H1 (cell line): ENCODE measurements around the gene CBARP. TPM values are rescaled to one million over a fixed set of nuclear protein-coding genes. Genes with fewer than 3 reads are reported as not detected.

Experiments
- CTCF ChIA-PET: fragments of 300-600 bp; sonication (Branson Sonifier 250); formaldehyde crosslinking; loops from one replicate; lab custom pipeline; 2021; ENCODE audit not compliant: partially characterized antibody; lab: Charles Lee
- POLR2A ChIA-PET: fragments of 300-600 bp; sonication (Branson Sonifier 250); formaldehyde crosslinking; loops from one replicate; lab custom pipeline; 2021; ENCODE audit warnings: inconsistent platforms; ENCODE audit not compliant: partially characterized antibody; lab: Charles Lee
- DNase-seq, 2 experiments: peaks; one replicate each; pipeline versions ENCODE4 v3.0.0 to v3.0.0-alpha.2; 2010 to 2022; ENCODE audit warnings: low spot score in 2 of 2, low read depth in 1 of 2, mixed read lengths in 1 of 2
- FAIRE-seq: peaks from 2 replicates; lab custom pipeline; 2011; peaks lifted over from hg19 to GRCh38; lab: Jason Lieb, UNC
- H2AFZ ChIP-seq: 2 replicates; pipeline ENCODE4 v1.8.1; 2012; ENCODE audit warnings: low read length, inconsistent platforms
- H2AK5ac ChIP-seq: 2 replicates; pipeline ENCODE4 v1.6.1; 2013; ENCODE audit warnings: low read depth, low read length
- H2BK120ac ChIP-seq: replicated peaks from 2 replicates; pipeline ENCODE3; 2013; ENCODE audit warnings: low read depth, low read length, inconsistent platforms
- H2BK12ac ChIP-seq: 2 replicates; pipeline ENCODE4 v1.6.1; 2013; ENCODE audit warnings: low read depth, low read length
- H2BK15ac ChIP-seq: 2 replicates; pipeline ENCODE4 v1.6.1; 2013; ENCODE audit warnings: low read length
- H2BK20ac ChIP-seq: 2 replicates; pipeline ENCODE4 v1.6.1; 2013; ENCODE audit warnings: low read length
- H2BK5ac ChIP-seq: 2 replicates; pipeline ENCODE4 v1.6.1; 2013; ENCODE audit warnings: low read depth, low read length
- H3K14ac ChIP-seq: 2 replicates; pipeline ENCODE4 v1.6.1; 2013; ENCODE audit warnings: inconsistent platforms; ENCODE audit not compliant: insufficient read length
- H3K18ac ChIP-seq: 2 replicates; pipeline ENCODE4 v1.6.1; 2013; ENCODE audit warnings: low read length; ENCODE audit errors: extremely low read depth
- H3K23ac ChIP-seq: 2 replicates; pipeline ENCODE4 v1.6.1; 2013; ENCODE audit warnings: inconsistent platforms; ENCODE audit not compliant: insufficient read length
- H3K23me2 ChIP-seq: 2 replicates; pipeline ENCODE4 v1.6.1; 2013; ENCODE audit warnings: low read depth, low read length
- H3K27ac ChIP-seq: 2 replicates; pipeline ENCODE4 v1.6.1; 2011; ENCODE audit warnings: low read depth, low read length, inconsistent platforms
- H3K27me3 ChIP-seq, 4 experiments: replicated peaks in 1 of 4; 1 replicate in 1 of 4; 2 replicates in 3 of 4; pipeline versions ENCODE4 v1.6.1 to v1.8.1; 2011 to 2013; ENCODE audit warnings: low read length in 3 of 4, mild to moderate bottlenecking in 3 of 4, inconsistent platforms in 2 of 4, mixed read lengths in 2 of 4, moderate library complexity in 1 of 4; ENCODE audit not compliant: control insufficient read depth in 3 of 4, insufficient read depth in 3 of 4; ENCODE audit errors: extremely low read depth in 1 of 4
- H3K36me3 ChIP-seq, 4 experiments: 2 replicates each; pipeline versions ENCODE4 v1.6.1 to v1.8.1; 2011 to 2013; ENCODE audit warnings: mild to moderate bottlenecking in 4 of 4, low read length in 3 of 4, moderate library complexity in 2 of 4, control low read depth in 1 of 4, inconsistent platforms in 1 of 4; ENCODE audit not compliant: insufficient read depth in 4 of 4, control insufficient read depth in 2 of 4
- H3K4ac ChIP-seq: replicated peaks from 2 replicates; pipeline ENCODE3; 2013; ENCODE audit warnings: low read length, low read depth, mixed read lengths, inconsistent platforms; ENCODE audit not compliant: insufficient read length
- H3K4me1 ChIP-seq, 4 experiments: replicated peaks in 1 of 4; 1 replicate in 1 of 4; 2 replicates in 3 of 4; pipeline versions ENCODE4 v1.6.1 to v1.8.1; 2011 to 2013; ENCODE audit warnings: low read length in 3 of 4, inconsistent platforms in 2 of 4, mixed read lengths in 1 of 4; ENCODE audit not compliant: insufficient read depth in 4 of 4, control insufficient read depth in 3 of 4
- H3K4me2 ChIP-seq, 2 experiments: 2 replicates each; pipeline versions ENCODE4 v1.6.1 to v1.8.1; 2011 to 2013; ENCODE audit warnings: low read depth in 2 of 2, low read length in 2 of 2, control low read depth in 1 of 2, inconsistent platforms in 1 of 2, mild to moderate bottlenecking in 1 of 2; ENCODE audit not compliant: insufficient read depth in 1 of 2
- H3K4me3 ChIP-seq, 4 experiments: fragments of 200-600, 300-600 bp in 1 of 4; sonication (generic), shearing (Covaris generic), sonication (Bioruptor Twin) in 1 of 4; 2 replicates each; pipeline versions ENCODE4 v1.5.1 to v1.8.1; 2011 to 2016; ENCODE audit warnings: low read length in 4 of 4, low read depth in 3 of 4, control low read depth in 2 of 4, inconsistent platforms in 2 of 4, mild to moderate bottlenecking in 2 of 4, mixed read lengths in 1 of 4, moderate library complexity in 1 of 4; ENCODE audit not compliant: insufficient read depth in 2 of 4; ENCODE audit errors: extremely low read depth in 1 of 4
- H3K56ac ChIP-seq: replicated peaks from 2 replicates; pipeline ENCODE3; 2013; ENCODE audit warnings: low read depth, mild to moderate bottlenecking, mixed read lengths, low read length, inconsistent platforms; ENCODE audit not compliant: insufficient read length
- H3K79me1 ChIP-seq: 2 replicates; pipeline ENCODE4 v1.6.1; 2013; ENCODE audit warnings: low read depth, low read length, control low read depth
- H3K79me2 ChIP-seq, 2 experiments: 2 replicates each; pipeline versions ENCODE4 v1.6.1 to v1.8.1; 2012 to 2013; ENCODE audit warnings: low read length in 2 of 2, mild to moderate bottlenecking in 2 of 2, inconsistent platforms in 1 of 2; ENCODE audit not compliant: insufficient read depth in 2 of 2, control insufficient read depth in 1 of 2
- H3K9ac ChIP-seq, 4 experiments: replicated peaks in 1 of 4; 1 replicate in 1 of 4; 2 replicates in 3 of 4; pipeline versions ENCODE4 v1.6.1 to v1.8.1; 2011 to 2013; ENCODE audit warnings: low read depth in 3 of 4, low read length in 3 of 4, control low read depth in 2 of 4, mild to moderate bottlenecking in 2 of 4, moderate library complexity in 2 of 4, inconsistent platforms in 1 of 4; ENCODE audit errors: extremely low read depth in 1 of 4
- H3K9me3 ChIP-seq, 2 experiments: 2 replicates each; pipeline versions ENCODE4 v1.6.1 to v1.8.1; 2012 to 2013; ENCODE audit warnings: mild to moderate bottlenecking in 2 of 2, moderate library complexity in 2 of 2, control low read depth in 1 of 2, inconsistent platforms in 1 of 2, low read depth in 1 of 2, low read length in 1 of 2, mixed read lengths in 1 of 2; ENCODE audit not compliant: insufficient read depth in 2 of 2
- H4K20me1 ChIP-seq, 2 experiments: replicated peaks in 1 of 2; 2 replicates each; pipeline versions ENCODE3 to v1.8.1; 2011 to 2013; ENCODE audit warnings: inconsistent platforms in 2 of 2, low read length in 2 of 2, mild to moderate bottlenecking in 1 of 2; ENCODE audit not compliant: insufficient read depth in 2 of 2, control insufficient read depth in 1 of 2
- H4K5ac ChIP-seq: 2 replicates; pipeline ENCODE4 v1.6.1; 2013; ENCODE audit warnings: low read length, low read depth, mixed read lengths, inconsistent platforms; ENCODE audit not compliant: insufficient read length
- H4K8ac ChIP-seq: 2 replicates; pipeline ENCODE4 v1.8.0; 2013; ENCODE audit warnings: mild to moderate bottlenecking, moderate library complexity, low read length, inconsistent platforms; ENCODE audit not compliant: insufficient read depth; ENCODE audit errors: extremely low read depth
- H4K91ac ChIP-seq: replicated peaks from 2 replicates; pipeline ENCODE3; 2013; ENCODE audit warnings: low read length, mixed read lengths, inconsistent platforms; ENCODE audit not compliant: insufficient read length
- ATF2 ChIP-seq: IDR thresholded peaks from 2 replicates; pipeline ENCODE4 v1.6.1; 2012; ENCODE audit warnings: low read length, inconsistent platforms
- BACH1 ChIP-seq: IDR thresholded peaks from 2 replicates; pipeline ENCODE4 v1.6.1; 2012; ENCODE audit warnings: low read length, improper control_type of control experiment
- BCL11A ChIP-seq, 2 experiments: IDR thresholded peaks; one replicate each; pipeline ENCODE4 v1.6.1; 2011; ENCODE audit warnings: low read depth in 2 of 2, low read length in 2 of 2, mild to moderate bottlenecking in 2 of 2
- CBX5 ChIP-seq: fragments of 300-800, 300-1000 bp; sonication (generic); IDR thresholded peaks from 2 replicates; pipeline ENCODE4 v1.7.1; 2016; ENCODE audit warnings: antibody characterized with exemption, low read length, low read depth
- EZH2 ChIP-seq: fragments of 200-600 bp; sonication (generic); IDR thresholded peaks from 2 replicates; pipeline ENCODE4 v1.7.1; 2012; ENCODE audit warnings: low read depth, mild to moderate bottlenecking, moderate library complexity, low read length, inconsistent platforms; ENCODE audit not compliant: severe bottlenecking
- GABPA ChIP-seq: IDR thresholded peaks from 2 replicates; pipeline ENCODE4 v1.6.1; 2011; ENCODE audit warnings: mild to moderate bottlenecking, low read length, moderate library complexity, borderline replicate concordance; ENCODE audit not compliant: insufficient read depth
- JUN ChIP-seq: IDR thresholded peaks from 2 replicates; pipeline ENCODE4 v1.6.1; 2011; ENCODE audit warnings: low read depth, mild to moderate bottlenecking, improper control_type of control experiment, low read length
- KDM5A ChIP-seq: fragments of 200-600 bp; IDR thresholded peaks from 2 replicates; pipeline ENCODE4 v1.7.1; 2012; ENCODE audit warnings: mild to moderate bottlenecking, low read length, inconsistent platforms, mixed read lengths
- TAF1 ChIP-seq: IDR thresholded peaks from 2 replicates; pipeline ENCODE4 v1.6.1; 2011; ENCODE audit warnings: mild to moderate bottlenecking, low read depth, low read length
- TAF7 ChIP-seq: optimal IDR thresholded peaks from 2 replicates; pipeline ENCODE3; 2011; ENCODE audit warnings: low read depth, mild to moderate bottlenecking, inconsistent platforms, low read length, moderate library complexity, borderline replicate concordance
- ZNF274 ChIP-seq: IDR thresholded peaks from 2 replicates; pipeline ENCODE4 v1.7.0; 2012; ENCODE audit warnings: low read length, borderline replicate concordance; ENCODE audit errors: extremely low read depth
- WGBS, 2 experiments: shearing (Covaris generic) in 1 of 2; methylation state at CpG; one replicate each; pipeline versions ENCODE4 v1.1.6 to v1.1.7; 2013 to 2015; ENCODE audit warnings: low lambda C conversion rate in 2 of 2, mixed read lengths in 2 of 2, inconsistent platforms in 1 of 2, low coverage in 1 of 2, missing lambda C conversion rate in 1 of 2; ENCODE audit not compliant: insufficient replicate concordance in 2 of 2, insufficient coverage in 1 of 2, insufficient read length in 1 of 2; ENCODE audit errors: extremely low coverage in 1 of 2, missing lambda C conversion rate in 1 of 2; 5-methylcytosine and 5-hydroxymethylcytosine counted together
- polyA plus RNA-seq, 7 experiments: library from polyadenylated mRNA; depleted of rRNA in 3 of 7; stranded (reverse) in 5 of 7; unstranded in 2 of 7; fragments of >200 nt in 5 of 7; fragments of 200-250 nt in 2 of 7; gene quantifications; 1 replicate in 5 of 7; 2 replicates in 1 of 7; 4 replicates in 1 of 7; pipeline versions ENCODE4 v1.2.1 to v1.2.3, GENCODE V29; 2011 to 2013; ENCODE audit warnings: missing spikeins in 2 of 7, mixed read lengths in 2 of 7
- total RNA-seq: library from RNA; stranded (reverse); fragmentation: NEBNext Ultra II Directional; extraction: Animal tissue kit (Norgen Biotek cat#: 25700); gene quantifications from 2 replicates; pipeline ENCODE4 v1.2.1, GENCODE V29; 2021

The CBARP gene
- total and polyA plus RNA-seq, 2 of the 8 experiments (the other 6 are each of a cell fraction or from before 2014, with no cell fraction given): 4.9 to 14.7 TPM

- no peak overlapping the region for H4K5ac ChIP-seq
- no peak overlapping the region for H3K4me3 ChIP-seq
- no peak overlapping the region for H3K9ac ChIP-seq
- peaks cover 0 to 3% (median 2%) of the 10 kb centered on the region in 4 experiments; a peak in 3 of 7 replicates for H3K4me1 ChIP-seq
- no peak overlapping the region for H2BK20ac ChIP-seq
- H2AFZ ChIP-seq: no peak overlapping the region
- H4K91ac ChIP-seq: no peak overlapping the region
- H2BK5ac ChIP-seq: no peak overlapping the region
- no peak overlapping the region for H3K4ac ChIP-seq
- DNase-seq (no peak), FAIRE-seq (no peak)
- H4K20me1 ChIP-seq: peaks cover 32 to 37% of the 10 kb centered on the region in 2 experiments
- CTCF ChIA-PET: interaction anchor here (0.6 to 9.0 kb wide), 17 partner anchors 8 to 311 kb away, joined by 3 to 56 read pairs (median 4); partner anchors contain the start of gene ATP5F1D
- H2AK5ac ChIP-seq: no peak overlapping the region
- H3K9me3 ChIP-seq: no peaks in the 10 kb centered on the region
- no peak overlapping the region for H2BK120ac ChIP-seq
- H3K79me2 ChIP-seq: peaks cover 3 to 36% of the 10 kb centered on the region in 2 experiments; a peak in 3 of 4 replicates
- H4K8ac ChIP-seq: no peak overlapping the region; the same call in 1 of the 2 replicates
- POLR2A ChIA-PET: interaction anchor here (1.0 to 1.4 kb wide), 3 partner anchors 9 to 112 kb away, joined by 3 to 8 read pairs (median 4); no protein-coding TSS in a partner anchor
- no peak overlapping the region for H3K18ac ChIP-seq
- peaks cover 0 to 30% (median 0%) of the 10 kb centered on the region in 4 experiments; a peak in 3 of 8 replicates for H3K36me3 ChIP-seq
- WGBS, 2 experiments: 94% methylated on average over 19 of the region's 19 CpGs; no CpG with 5 or more reads in 1 of the 2 experiments
- H3K27ac ChIP-seq: no peak overlapping the region
- H3K23me2 ChIP-seq: no peaks in the 10 kb centered on the region
- H3K4me2 ChIP-seq: no peak overlapping the region
- no peaks in the 10 kb centered on the region for H3K27me3 ChIP-seq
- no peak overlapping the region for H2BK12ac ChIP-seq
- H3K23ac ChIP-seq: no peak overlapping the region
- H3K79me1 ChIP-seq: peaks cover 9% of the 10 kb centered on the region
- no peak overlapping the region for H3K14ac ChIP-seq
- H2BK15ac ChIP-seq: no peak overlapping the region
- H3K56ac ChIP-seq: no peak overlapping the region
- no peak for TF ChIP-seq ZNF274
- TF ChIP-seq TAF1: no peak
- no peak for TF ChIP-seq BCL11A (IDR thresholded peaks at IDR 0.05; ENCODE audit: low read depth in 2 of 2, low read length in 2 of 2)
- no peak for TF ChIP-seq GABPA
- TF ChIP-seq JUN: no peak
- TF ChIP-seq EZH2: no peak
- TF ChIP-seq CBX5: no peak
- no peak for TF ChIP-seq BACH1
- TF ChIP-seq KDM5A: no peak
- TF ChIP-seq TAF7: no peak
- no peak for TF ChIP-seq ATF2
These were observed 17.9 kb downstream of the CBARP start for GRCh38 chr19:1219786-1220476.
